Stimulated activated CD8-positive, alpha-beta memory T cell treated with anti-CD3 and anti-CD28 coated beads, Interleukin-7, amount 100 ng/mL, for 24 hours (primary cell): Measurements from ENCODE around the gene RHO.
"Not testable (repeated sequence)": the region's sequence is repeated elsewhere in the genome, so short reads cannot be mapped to it uniquely, and the experiment has no call there.

Source experiments
- DNase-seq: peaks from one replicate; pipeline ENCODE4 v3.0.0-alpha.2; 2020; ENCODE audit warnings: low read depth

The RHO gene

DNA sequence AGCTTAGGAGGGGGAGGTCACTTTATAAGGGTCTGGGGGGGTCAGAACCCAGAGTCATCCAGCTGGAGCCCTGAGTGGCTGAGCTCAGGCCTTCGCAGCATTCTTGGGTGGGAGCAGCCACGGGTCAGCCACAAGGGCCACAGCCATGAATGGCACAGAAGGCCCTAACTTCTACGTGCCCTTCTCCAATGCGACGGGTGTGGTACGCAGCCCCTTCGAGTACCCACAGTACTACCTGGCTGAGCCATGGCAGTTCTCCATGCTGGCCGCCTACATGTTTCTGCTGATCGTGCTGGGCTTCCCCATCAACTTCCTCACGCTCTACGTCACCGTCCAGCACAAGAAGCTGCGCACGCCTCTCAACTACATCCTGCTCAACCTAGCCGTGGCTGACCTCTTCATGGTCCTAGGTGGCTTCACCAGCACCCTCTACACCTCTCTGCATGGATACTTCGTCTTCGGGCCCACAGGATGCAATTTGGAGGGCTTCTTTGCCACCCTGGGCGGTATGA is at the start of gene RHO:
RHO (plus strand) TSS at position 51 of the 512 bp plus-strand sequence; CDS start at position 146, 95 bp downstream.
- no peak for DNase-seq

GRCh38 chr3:129481225-129481765 is 47.1 kb upstream of the RHO start:
- not testable (repeated sequence) for DNase-seq

DNA sequence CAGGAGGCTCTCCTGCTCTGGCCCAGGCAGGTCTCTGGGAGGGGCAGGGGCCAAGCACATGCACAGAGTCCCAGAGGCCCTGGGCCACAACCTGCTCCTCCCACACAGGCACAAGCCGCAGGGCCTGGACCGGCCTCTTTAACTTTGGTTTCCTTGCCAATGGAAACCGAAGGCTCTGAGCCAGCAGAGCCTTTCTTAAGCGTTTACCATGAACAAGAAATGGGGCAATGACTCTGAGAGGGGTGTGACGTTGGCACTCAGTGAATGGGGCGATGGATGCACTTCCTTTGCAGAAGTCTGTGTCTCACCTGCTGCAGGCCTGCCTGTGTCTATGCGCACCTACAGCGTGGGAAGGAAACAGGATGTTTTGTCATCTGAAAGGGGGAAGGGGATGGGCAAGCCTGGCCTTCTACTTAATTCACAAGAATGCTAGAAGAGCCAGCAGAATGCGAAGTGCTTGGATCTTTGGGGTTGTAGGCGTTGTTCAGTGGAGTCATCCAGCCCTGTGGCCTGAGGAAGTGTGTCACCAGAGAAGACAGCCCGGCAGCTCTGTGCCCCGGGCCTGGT is 46.6 kb upstream of the RHO start:
- no peak for DNase-seq

DNA sequence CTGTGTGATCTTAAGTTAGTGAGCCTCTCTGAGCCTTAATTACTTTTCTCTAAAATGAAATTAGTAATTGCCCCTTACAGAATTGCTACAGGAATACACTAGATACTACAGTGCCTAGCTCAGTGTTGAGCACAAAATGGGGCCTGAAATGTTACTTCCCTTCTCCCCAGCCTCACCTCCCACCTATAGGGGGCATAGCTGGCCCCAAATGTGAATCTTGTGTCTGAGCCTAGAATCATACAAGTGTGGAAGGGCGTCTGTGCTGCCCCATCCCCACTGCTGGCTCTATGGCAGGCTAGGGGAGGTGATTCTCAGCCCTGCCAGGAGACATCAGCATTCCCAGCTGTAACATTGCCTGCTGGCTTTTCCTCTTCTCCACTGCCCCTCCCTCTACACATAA is 45.7 kb upstream of the RHO start:
- DNase-seq = no peak

GRCh38 chr3:129483870-129484269 is 44.6 kb upstream of the RHO start:
- no peak for DNase-seq

- not testable (repeated sequence) for DNase-seq
Observed at GRCh38 chr3:129485146-129485545, 43.3 kb upstream of the RHO start.

- DNase-seq = no peak
Observed at GRCh38 chr3:129485721-129486663, 42.4 kb upstream of the RHO start.

DNA sequence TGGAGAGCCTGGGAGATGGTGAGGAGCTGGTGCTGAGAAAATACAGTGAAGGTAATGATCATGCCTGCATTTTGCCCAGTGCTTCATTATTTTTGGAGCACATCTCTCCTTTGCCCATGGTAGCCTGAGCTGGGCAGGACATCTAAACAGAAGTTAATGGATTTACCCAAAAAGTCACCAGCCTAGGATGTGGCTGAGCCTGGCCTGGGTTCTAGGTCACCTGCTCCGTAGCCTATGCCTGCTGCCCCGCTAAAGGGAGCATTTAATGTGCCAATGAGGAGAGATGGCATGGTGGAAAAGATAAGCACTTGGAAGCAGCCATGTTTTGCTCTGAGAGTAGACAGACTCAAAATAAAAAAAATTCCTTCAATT is 41.8 kb upstream of the RHO start:
- DNase-seq = no peak

DNA sequence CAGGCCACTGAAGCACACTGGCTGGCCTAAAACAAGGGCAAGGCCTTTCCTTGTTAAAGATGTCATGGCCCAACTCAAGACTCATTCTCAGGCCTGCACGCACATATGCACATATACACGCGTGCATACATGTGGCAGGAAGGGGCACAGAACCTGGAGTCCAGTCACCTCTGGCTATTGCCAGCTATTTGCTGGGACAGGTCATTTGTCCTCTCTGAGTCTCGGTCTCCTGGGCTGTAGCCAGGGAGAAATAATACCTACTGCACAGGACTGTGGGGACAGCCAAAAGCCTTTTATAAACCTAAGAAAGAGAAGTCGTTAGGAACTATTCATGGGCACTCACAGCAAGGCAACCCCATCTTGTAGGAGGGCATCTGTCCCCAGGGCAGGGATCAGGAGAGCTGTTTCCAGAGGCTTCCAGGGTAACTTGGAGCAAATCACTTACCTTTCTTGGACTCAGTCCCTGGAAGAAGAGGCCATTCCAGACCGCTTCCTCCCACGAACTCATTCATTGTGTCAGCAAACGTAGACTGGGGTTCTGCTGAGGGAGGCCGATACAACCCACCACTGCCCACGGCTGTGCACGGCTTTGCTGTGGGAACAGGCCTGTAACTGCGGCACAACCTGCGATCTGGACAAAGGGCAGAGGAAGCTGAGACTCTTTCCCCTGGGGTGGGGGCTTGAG is 41.1 kb upstream of the RHO start:
- DNase-seq = no peak

- DNase-seq = not testable (repeated sequence)
Observed at GRCh38 chr3:129487868-129488335, 40.5 kb upstream of the RHO start.

DNA sequence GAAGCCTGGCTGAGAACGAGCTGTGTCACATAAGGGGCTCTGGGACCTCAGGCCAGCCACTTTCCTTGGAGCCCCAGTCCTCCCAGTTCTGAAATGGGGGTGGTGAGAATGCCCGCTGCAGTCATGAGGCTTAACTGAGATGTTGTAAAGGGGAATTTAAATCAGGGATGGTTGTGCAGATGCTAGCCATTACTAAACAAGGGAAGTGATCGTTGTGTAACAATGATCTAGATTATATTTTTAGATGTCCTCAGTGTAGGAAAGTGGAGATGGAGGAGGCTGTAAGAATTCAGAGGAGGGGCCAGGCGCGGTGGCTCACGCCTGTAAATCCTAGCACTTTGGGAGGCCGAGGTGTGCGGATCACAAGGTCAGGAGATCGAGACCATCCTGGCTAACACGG is 39.2 kb upstream of the RHO start:
- DNase-seq = not testable (repeated sequence)

GRCh38 chr3:129490273-129490675 is 38.2 kb upstream of the RHO start:
- no peak for DNase-seq

GRCh38 chr3:129491077-129491476 is 37.4 kb upstream of the RHO start:
- DNase-seq = not testable (repeated sequence)

DNA sequence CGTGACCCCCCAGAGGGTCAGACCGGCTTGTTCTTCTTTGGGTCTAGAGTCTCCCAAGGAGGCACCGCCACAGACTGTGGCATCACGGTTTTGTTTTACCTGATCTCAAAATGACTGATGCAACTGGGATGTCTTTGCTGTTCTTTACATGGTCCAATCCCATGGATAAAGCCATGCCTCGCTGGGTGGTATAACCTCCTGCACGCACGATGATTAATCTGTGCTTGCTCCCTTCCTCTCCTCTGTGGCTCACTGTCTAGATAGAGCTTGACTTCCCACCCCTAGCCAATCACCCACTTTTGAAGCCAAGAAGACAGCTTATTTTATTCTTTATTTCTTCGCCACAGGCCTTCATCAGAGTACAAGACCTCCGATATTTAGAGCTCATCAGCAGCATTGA is 36.6 kb upstream of the RHO start:
- DNase-seq = no peak

GRCh38 chr3:129492691-129493090 is 35.7 kb upstream of the RHO start:
- DNase-seq = no peak

DNA sequence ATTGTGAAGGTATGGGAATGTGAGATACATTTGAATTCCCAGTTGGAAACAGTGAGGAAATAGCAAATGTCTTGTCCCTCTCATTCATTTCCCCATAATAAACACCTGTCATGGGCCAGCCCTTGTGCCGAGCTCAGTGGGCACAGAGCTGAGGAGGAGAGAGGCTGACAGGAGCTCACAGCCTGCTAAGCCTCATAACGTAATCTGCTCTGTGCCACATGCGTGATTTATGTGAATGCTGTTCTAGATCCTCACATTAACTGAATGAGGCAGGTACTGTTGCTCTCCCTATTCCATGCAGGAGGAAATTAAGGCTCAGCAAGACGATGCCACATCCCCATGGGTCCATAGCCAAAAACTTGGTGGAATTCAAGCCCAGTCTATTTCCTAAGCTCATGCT is 35.2 kb upstream of the RHO start:
- DNase-seq = no peak

GRCh38 chr3:129494499-129494898 is 33.9 kb upstream of the RHO start:
- not testable (repeated sequence) for DNase-seq

DNA sequence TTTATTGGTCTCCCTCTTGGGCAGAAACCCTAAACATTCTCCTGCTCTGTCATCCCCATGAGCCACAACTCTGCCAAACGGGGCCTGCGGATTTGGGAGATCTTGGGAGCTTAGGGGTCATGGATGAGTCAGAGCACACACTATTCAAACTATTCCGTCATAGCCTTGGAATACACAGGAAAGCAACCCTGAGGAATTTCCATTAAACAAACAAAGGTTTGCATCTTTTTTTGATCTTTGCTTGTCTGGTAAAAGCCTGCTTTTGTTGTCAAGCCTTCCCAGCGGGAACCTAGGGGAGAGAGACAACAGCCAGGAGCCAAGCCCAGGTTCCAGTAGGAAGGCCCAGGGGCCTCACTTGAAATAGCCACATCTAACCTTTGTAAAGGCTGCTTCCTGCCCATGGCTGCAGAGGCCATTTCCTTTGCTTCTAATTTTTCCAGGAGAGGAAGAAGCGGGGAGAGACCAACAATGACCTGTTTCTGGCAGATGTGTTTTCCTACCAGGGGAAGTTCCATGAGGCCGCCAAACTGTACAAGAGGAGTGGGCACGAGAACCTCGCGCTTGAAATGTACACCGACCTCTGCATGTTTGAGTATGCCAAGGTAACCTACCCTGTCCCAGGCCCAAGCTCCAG is 33.3 kb upstream of the RHO start:
- not testable (repeated sequence) for DNase-seq

GRCh38 chr3:129497876-129498275 is 30.6 kb upstream of the RHO start:
- not testable (repeated sequence) for DNase-seq

- DNase-seq = not testable (repeated sequence)
Observed at GRCh38 chr3:129498603-129499488, 29.6 kb upstream of the RHO start.
